Type B pancreatic cell (in vitro differentiated cells): ENCODE measurements around the gene CCNG1. TPM values are rescaled to one million over a fixed set of nuclear protein-coding genes. Genes with fewer than 3 reads are reported as not detected.

Source experiments
- DNase-seq: peaks from one replicate; pipeline ENCODE4 v3.0.0; 2021; ENCODE audit warnings: mixed read lengths; ENCODE audit not compliant: unreplicated experiment; ENCODE audit errors: extremely low spot score
- H3K27ac Mint-ChIP-seq: 2 replicates; pipeline ENCODE4 v1.8.0; 2021; ENCODE audit warnings: mild to moderate bottlenecking, mixed read lengths
- H3K27me3 Mint-ChIP-seq: 2 replicates; pipeline ENCODE4 v1.8.0; 2021; ENCODE audit warnings: mixed read lengths
- H3K36me3 Mint-ChIP-seq: 2 replicates; pipeline ENCODE4 v1.8.0; 2021; ENCODE audit warnings: mixed read lengths
- H3K4me1 Mint-ChIP-seq: one replicate; pipeline ENCODE4 v1.8.0; 2021; ENCODE audit warnings: mixed read lengths; ENCODE audit not compliant: unreplicated experiment
- H3K4me3 Mint-ChIP-seq: 2 replicates; pipeline ENCODE4 v1.8.0; 2021; ENCODE audit warnings: mild to moderate bottlenecking, mixed read lengths
- H3K9me3 Mint-ChIP-seq: 2 replicates; pipeline ENCODE4 v1.8.0; 2021; ENCODE audit warnings: mixed read lengths
- CTCF ChIP-seq: fragments of 200-600 bp; sonication (generic); conservative IDR thresholded peaks from 2 replicates; pipeline ENCODE4 v1.5.0; 2021; ENCODE audit warnings: antibody characterized with exemption, mild to moderate bottlenecking
- total RNA-seq: library from RNA; stranded (reverse); gene quantifications from 2 replicates; pipeline ENCODE4 v1.2.1, GENCODE V29; 2021; ENCODE audit warnings: low replicate concordance

Gene CCNG1
- total RNA-seq, 1 donor from 2014 or later, result 214 TPM

GRCh38 chr5:163478126-163478981 is 41.0 kb downstream of the CCNG1 start:
- no peaks in the 10 kb centered on the region for H3K4me1 Mint-ChIP-seq
- peaks cover 14% of the 10 kb centered on the region for H3K36me3 Mint-ChIP-seq
- H3K27me3 Mint-ChIP-seq, result no peaks in the 10 kb centered on the region
- no peak overlapping the region for H3K27ac Mint-ChIP-seq
- H3K4me3 Mint-ChIP-seq, result no peak overlapping the region
- H3K9me3 Mint-ChIP-seq, result no peaks in the 10 kb centered on the region
- DNase-seq, result no peak
- no peak for TF ChIP-seq CTCF

GRCh38 chr5:163478982-163479271 is 41.5 kb downstream of the CCNG1 start:
- Mint-ChIP-seq H3K9me3 (no peaks in the 10 kb centered on the region), H3K27me3 (no peaks in the 10 kb centered on the region)

GRCh38 chr5:163489055-163489744 is 51.8 kb downstream of the CCNG1 start:
- no peaks in the 10 kb centered on the region for H3K4me1 Mint-ChIP-seq
- H3K9me3 Mint-ChIP-seq, result no peaks in the 10 kb centered on the region
- peaks cover 33% of the 10 kb centered on the region for H3K36me3 Mint-ChIP-seq
- no peaks in the 10 kb centered on the region for H3K27me3 Mint-ChIP-seq
- no peak overlapping the region for H3K4me3 Mint-ChIP-seq
- no peak for DNase-seq
- H3K27ac Mint-ChIP-seq, result no peak overlapping the region
- TF ChIP-seq CTCF, result no peak

More at GRCh38 chr5:163478982-163479271, 41.5 kb downstream of the CCNG1 start:
- Mint-ChIP-seq H3K4me1 (no peaks in the 10 kb centered on the region), H3K27ac (no peak overlapping the region), H3K4me3 (no peak overlapping the region), H3K36me3 (peaks cover 14% of the 10 kb centered on the region)
- TF ChIP-seq CTCF, result no peak
- DNase-seq, result no peak

GRCh38 chr5:163489745-163490075 is 52.3 kb downstream of the CCNG1 start:
- Mint-ChIP-seq H3K4me3 (no peak overlapping the region), H3K27me3 (no peaks in the 10 kb centered on the region), H3K36me3 (peaks cover 31% of the 10 kb centered on the region), H3K4me1 (no peaks in the 10 kb centered on the region), H3K9me3 (no peaks in the 10 kb centered on the region), H3K27ac (no peak overlapping the region)
- no peak for TF ChIP-seq CTCF
- no peak for DNase-seq

Other genes starting within 250 kb of the CCNG1 start
- gene NUDCD2, start 22.5 kb downstream of the CCNG1 start, total RNA-seq, result 23.0 and 30.4 TPM in 2 replicates
- 11.3 and 25.9 TPM in 2 replicates for gene HMMR, start 23.0 kb downstream of the CCNG1 start, total RNA-seq
- gene MAT2B, start 68.0 kb downstream of the CCNG1 start, total RNA-seq, result 41.2 and 56.4 TPM in 2 replicates